SHP77 (cell line): ENCODE measurements around the gene CNKSR3.

ENCODE experiments used
- DNase-seq, 2 experiments: peaks; one replicate each; lab custom pipeline; 2025; lab: John Stamatoyannopoulos, UW

Gene CNKSR3

DNA sequence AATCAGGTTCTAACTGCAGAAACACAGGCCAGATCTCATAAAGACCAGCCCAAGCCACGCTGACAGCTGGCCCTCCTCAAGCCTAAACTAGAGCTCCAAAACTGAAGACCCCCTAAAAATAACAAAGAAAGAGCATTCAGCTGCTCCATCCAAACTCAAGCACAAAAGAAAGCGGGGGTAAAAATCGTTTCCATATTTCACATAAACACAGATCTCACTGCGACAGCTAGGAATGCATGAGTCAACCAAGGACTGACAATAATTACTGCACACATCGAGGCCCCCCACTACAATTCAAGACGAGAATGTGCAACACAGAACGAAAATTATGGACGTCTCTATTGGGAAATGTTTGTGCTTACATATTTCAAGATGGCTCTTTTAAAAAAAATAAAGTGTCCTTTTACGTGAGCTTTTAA lies 31.1 kb downstream of the CNKSR3 start:
- DNase-seq = no peak

DNA sequence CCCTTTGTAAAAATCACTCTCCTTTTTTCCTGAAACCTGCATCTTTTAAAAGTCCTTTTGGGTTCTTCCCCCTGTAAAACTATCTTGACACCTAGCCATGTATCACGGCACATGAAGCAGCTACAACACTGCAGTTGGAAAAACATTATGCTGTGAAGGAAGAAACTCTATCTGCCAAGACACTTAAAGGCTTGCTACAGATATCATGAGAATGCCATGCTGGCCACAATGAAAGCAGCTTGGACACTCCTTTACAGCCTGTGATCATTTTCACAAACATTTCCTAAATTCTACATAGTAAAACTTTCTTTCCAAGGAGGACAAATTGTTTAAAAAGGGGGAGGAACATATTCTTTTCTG lies 31.8 kb downstream of the CNKSR3 start:
- DNase-seq = no peak

DNA sequence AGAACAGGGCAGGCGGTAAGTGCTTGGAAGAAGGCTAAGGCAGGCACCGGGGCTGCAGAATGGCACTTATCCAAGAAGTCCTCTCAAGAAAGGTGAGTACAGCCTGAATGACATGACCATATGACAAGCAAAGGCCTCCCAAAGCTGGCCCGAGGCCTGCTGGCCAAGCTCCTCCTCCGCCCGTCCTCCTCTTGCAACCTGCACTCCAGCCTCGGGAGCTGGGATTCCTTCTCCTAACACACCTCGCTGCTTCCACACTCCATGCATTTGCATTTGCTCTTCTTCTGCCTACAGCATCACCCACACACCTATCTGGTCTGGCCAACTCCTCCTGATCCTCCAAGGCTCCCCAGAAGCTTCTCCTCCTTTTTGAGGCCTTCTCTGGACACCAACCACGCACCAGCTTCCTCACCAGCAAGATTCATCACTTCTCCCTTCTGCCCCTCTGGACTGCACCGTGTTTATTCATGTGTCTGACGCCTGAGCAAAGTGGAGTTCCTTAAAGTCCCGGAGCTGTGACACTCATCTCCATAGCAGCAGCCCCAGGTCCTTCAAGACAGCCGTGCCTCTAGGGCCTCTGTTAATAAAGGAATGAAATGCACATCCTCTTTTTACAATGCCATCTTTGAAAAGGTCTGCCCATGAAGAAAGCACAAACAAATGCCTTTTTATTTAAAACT lies 32.3 kb downstream of the CNKSR3 start:
- DNase-seq = no peak

DNA sequence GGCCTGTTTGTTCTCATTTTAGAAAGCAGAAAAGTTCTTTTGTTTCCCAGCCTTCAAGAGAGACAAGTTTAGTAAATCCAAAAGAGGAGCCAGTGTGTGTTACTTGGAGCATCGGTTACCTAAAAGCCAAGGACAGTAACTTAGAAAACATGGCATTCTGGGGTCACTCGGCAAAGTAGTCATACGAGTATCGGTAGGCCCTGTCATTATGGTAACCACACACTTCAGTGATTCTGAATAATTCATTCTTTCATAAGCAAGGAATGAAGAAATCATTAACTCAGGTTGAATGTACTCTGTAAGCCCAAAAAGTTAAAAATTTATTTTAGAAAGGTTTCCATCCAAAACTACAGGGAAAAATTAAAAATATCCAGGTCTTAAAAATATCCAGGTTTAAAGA lies 34.0 kb downstream of the CNKSR3 start:
- no peak for DNase-seq

DNA sequence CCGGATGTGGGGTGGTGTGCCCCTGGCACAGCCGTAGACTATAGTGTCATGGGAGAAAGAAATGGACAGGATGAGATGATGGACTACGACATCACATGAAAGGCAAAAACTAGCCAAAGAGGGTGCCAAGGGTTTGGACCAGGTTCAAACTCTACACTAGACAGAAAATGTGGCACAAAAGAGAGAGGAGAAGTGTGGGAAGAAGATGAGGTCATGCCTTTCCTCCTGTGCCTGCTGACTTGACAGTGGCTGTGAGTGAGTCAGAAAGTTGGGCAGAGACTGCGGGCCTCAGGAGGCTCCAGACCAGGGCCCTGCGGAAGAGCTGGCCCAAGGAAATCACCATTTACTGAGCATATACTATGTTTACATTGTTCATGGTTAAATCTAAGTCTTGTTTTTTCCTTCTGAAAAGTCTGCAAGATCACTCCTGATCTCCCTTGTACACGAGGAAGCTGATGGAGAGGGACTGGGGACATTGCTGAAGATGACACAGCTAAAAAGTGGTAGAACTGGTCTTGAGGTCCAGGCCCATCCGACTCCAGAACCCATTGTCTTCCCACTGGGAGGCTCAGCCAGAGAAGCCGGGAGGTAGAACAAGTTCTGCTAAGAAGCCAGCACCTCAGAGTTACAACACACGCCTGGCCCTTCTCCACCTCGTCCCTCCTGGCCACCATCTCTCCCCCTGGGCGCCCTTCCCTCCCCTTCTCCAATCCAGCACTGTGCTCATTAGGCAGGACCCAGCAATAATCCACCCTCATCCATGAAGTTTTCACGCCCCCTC lies 35.6 kb downstream of the CNKSR3 start:
- DNase-seq = no peak

DNA sequence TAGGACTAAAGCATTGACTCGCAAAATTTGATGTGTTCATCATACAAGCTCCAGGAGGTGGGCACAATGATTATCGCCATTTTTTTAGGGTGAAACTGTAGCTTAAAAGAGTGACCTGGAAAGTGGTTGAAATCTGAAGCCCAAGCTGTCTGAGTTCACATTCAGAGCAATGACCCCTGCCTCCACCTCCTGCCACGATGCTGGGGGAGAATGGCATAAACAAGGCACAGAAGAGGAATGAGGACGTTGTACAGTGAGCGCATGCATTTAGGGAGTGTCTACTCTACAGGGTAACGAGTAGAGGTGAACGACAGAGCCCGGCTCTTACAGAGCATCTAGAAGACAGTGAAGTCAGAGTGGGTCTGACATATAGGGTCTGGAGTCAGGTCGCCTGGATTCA lies 37.2 kb downstream of the CNKSR3 start:
- no peak for DNase-seq

DNA sequence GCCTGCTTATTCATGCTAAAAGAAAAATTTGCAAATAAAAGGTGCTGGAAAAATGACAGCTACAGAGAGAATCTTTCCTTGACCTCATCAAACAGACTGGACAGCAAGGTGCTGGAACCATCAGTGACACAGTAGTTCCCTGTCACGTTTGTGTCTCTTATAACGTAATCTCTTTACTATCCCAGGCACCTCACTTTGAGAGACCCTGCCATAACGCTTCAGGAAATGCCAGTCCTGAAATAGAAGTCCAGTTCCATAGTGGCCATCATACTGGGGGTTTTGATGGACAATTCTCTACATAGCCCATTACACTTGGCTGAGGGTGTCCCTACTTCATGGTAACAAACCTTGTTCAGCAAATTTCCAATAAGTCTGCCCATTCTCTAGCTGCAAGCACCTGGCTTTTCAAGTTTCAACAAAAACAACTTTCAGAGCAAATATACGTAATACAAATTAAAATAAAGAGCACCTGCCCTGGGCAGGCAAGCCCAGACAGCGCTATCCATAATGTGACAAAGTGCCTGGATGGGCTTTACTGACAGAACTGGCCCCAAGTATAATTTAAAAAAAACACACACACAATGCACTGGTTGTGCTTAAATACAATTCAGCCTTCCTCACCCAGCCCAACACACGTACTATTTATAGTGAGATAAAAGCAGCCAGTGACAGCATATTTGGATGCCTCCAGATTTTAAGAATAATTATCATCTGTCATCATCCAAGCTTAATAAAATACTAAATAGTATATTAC lies 38.7 kb downstream of the CNKSR3 start:
- DNase-seq = peak; percentile 81 to 93

DNA sequence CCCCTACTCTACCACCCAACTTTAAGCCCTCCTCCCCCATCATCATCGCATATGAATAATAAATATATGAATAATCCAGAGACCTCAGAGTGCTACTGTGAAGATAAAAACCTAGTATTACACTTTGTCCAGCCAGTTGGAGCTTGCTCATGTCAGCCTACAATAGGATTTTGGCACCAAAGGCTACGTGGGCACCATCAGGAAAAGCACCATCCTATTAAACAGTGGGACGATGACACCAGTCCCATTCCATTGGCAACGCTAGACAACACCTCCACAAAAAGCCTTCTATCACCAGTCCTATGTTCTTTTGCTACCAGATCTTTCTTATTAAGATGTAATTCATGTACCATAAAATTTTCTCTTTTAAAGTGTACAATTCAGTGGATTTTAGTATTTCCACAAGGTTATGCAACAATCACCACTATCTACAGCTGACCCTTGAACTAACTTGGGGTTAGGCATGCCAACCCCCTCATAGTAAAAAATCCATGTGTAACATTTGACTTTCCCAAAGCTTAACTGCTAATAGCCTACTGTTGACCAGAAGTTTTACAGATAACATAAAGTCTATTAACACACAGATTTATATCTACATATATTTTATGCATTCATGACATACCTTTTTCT lies 41.1 kb downstream of the CNKSR3 start:
- DNase-seq = no peak

DNA sequence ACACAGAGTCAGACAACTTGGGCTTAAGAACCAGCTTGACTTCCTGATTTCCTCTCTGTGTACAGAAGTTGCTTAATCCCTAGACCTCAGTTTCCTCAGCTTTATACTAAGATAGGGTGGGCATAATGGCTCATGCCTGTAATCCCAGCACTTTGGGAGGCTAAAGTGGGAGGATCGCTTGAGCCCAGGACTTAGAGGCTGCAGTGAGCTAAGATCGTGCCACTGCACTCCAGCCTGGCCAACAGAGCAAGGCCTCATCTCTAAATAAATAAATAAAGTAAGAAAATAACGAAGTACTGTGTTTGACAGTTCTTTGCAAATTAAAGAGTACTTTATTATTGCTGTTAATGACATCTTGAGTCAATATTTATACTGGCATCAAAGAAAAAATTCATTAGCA lies 41.7 kb downstream of the CNKSR3 start:
- DNase-seq = no peak

DNA sequence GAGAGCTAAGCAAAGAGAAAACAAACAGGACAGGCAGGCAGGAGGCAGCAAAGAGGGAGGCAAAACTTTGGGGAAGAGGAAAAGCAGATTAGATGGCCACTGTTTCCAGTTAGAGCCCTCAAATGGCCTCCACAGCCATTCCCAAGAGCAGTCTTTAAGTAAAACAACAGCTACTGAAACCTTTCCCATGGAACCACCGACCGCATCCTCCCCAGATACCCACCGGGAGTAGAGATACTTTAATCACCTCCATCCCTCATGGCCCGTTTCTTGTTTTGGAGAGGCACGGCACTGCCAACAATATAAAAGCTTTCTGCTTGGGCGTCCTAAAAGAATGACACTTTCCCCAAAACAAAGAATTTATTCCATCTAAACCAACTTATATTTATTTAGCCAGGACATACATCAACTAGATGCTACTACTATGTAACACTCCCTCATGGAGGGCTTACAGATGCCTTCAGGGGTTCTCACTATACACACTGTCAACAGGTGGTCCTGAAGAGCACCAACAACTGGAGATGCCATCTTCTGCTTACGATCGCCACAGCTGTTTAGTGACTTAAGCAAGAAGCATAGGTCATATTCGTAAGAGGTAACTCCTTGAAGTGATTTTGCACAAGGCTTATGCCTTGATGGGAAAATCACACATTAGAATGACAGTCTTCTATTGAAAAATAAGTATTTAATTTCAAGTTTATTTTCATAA lies 43.4 kb downstream of the CNKSR3 start:
- no peak for DNase-seq

DNA sequence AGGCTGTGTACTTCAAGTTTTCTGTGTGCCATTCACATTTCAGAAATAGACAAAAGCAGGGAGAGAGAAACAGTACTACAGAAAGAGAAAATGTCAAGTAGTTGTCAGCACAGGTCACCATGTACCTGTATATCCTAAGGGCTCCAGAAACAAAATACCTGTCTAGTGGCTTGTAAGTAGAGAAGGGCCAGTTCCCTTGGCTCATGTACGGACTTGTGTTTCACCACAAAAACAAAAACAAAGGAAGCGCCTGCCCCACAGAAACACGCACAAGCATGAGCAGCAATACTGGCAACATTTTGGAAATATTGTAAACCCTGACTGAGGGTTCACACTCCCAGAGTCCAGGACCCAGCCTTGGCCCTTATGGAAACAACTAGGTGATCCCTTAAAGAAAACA lies 44.3 kb downstream of the CNKSR3 start:
- no peak for DNase-seq

DNA sequence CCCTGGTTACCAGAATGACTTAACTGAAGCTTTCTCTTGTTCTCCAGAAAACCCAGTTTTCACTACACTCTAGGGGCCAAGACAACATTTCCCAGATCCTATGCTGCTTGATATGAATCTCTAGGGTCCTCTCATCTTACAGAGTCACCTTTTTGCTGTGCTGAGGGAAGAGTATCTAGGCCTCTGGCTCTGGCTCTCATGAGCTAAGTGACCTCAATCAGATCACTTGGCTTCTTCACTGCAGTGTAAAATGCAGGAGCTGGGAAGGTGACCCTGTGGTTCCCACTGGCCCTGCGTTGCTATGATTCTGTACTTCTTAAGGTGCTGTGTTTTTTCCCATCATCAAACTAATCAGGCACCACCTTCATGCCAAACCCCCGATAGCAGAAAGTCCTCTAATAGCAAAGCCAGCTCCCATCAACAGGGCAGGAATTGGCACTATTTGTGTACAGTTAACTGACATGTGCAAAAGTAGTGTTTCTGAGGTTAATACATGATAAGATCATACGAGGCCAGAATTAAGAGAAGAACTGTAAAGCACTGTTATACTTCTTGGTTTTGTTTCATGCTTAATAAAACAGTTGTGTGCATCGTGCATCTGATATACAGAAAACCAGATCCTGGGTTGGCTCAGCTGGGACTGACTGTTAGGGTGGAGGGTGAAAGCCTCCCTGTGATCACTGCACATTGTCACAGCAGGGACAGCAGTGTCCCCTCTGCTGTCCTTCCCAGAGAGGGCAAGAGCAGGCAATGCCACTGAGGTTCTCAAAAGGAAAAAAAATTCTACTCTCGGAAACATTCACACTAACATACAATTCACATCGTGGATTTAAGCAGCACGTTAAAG lies 46.7 kb downstream of the CNKSR3 start:
- no peak for DNase-seq

DNA sequence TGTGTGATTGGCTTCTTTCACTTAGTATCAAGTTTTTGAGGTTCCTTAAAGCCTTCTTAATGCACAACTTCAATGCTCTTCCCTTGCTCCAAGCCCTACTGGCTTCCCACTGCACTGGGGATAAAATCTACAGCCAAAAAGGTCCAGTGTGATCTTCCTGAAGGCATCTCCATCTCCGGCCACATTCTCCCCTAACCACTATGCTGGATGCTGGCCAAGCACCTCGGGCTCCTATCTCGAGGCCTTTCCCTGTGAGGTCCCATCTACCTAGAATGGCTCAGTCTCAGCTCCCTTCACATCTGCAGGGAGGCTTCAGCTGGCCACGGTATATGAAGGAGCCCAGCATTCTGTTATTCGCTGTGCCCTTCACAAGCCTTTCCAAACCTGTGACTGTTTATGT lies 48.1 kb downstream of the CNKSR3 start:
- no peak for DNase-seq

DNA sequence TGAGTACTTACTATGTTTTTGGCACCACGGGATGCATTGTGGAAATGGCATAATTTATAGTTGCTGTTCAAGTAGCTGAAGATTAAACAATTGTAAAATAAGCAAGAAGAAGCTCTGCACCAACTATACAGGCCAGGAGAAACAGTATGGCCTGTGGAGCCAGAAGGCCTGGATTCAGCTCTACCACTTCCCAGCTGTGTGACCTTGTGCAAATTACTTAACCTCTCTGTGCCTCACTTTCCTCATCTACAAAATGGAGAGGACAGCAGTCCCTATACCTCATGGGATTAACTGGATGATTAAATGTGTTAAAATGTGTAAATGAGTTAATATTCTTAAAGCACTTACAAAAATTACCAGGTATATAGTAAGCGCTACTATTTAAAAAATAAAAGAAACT lies 49.1 kb downstream of the CNKSR3 start:
- no peak for DNase-seq

DNA sequence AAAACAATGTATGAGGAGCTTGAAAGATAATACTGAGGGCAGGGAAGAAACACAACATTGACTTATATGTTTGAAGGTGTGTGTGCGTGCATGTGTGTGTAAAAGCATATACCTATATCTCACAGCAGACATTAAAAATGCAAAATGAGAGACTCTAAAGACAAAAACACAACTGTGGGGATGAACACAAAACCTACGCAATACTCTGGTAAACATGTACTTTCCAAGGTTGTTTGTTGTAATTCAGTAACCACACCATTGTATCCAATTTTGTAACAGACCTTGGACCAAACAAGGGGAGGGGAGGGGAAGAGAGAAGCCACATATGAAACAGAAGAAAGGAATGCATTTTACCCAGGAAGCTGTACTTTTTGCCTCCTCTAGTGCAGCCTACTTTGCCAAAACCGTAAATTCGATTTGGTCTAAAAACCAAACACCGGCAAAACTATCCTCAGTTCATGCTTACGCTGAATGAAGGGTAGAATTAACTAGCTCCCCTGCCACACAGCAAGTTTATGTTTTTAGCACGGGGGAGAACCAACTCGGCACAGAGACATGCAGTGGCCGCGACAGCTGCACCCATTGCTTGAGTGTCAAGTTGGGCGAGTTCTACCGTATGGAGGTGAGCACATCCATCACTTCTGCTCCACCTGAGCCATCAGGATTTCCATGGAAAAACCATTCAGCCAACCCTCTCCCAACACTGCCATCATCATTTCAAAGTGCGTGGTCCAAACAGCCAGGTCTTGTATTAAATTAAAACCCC lies 50.0 kb downstream of the CNKSR3 start:
- DNase-seq = no peak

DNA sequence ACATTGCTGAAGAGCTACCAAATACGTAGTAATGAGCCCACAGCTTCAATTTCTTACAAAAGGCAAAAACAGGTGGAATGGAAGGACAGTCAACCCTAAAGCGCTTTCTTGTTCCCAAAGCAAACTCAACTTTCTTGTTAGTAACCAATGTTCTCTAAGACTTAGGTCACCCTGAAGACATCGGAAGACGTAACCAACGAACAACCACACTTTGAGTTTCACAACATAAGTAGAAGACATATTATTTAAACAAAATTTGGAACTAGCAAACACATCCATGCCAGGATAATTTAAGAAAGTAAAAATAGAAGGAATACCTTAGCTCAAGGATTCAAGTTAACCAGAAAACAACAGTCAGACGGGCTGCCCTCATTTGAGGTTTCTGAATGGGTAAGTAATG lies 51.0 kb downstream of the CNKSR3 start:
- DNase-seq = no peak

DNA sequence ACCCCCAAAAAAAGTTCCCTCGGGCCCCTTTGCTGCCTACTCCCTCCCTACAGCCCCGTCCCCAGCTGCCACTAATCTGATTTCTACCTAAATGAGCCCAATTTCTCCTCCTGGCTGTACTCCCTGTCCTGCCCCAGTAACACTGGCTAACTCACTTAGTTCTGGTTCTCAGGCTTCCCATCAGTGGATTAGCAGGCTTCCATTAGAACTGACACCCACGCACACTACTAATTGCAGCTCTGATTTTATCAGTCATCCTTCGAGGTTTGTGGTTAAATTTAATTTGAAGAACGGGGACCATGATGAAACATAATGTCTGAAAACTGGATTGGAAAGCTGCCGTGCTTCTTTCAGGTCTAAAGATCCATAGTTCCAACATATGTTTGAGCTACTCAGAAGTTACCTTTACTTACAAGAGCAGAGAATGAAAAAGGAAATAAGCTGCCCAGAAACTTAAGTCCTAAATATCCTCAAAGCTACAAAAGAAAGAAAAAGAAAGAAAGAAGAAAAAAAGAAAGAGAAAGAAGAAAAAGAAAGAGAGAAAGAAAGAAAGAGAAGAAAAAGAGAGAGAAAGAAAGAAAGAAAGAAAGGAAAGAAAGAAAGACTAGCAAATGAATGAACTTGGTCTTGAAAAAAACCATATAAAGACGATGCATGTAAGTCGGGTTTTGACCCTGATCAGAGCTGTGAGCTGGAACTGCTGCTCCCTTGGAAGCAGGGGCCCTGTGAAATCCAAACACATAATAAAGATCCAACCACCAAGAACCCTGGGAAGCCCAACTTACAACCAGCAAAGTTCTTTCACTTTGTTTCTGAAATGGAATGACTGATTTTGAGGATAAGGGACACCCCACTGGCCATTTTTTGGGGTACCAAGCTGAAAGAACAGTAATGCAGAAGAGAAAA lies 51.7 kb downstream of the CNKSR3 start:
- no peak for DNase-seq

DNA sequence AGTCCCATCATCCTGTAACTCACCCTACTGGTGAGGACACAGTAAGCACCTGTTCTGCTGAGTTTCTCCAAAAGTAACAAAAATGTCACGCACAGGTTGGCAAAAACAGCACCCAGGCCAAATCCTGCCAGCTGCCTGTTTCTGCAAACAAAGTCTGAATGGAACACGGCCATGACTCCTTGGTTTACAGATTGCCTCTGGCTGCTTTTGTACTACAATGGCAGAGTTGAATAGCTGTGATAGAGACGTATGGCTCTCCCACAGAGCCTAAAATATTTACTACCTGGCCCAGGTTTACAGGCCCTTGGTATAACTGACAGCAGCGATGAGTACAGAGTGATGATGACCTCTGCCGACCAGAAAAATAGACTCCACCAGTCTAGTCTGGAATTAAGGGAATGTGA lies 52.6 kb downstream of the CNKSR3 start:
- DNase-seq = peak; percentile 85 to 86

DNA sequence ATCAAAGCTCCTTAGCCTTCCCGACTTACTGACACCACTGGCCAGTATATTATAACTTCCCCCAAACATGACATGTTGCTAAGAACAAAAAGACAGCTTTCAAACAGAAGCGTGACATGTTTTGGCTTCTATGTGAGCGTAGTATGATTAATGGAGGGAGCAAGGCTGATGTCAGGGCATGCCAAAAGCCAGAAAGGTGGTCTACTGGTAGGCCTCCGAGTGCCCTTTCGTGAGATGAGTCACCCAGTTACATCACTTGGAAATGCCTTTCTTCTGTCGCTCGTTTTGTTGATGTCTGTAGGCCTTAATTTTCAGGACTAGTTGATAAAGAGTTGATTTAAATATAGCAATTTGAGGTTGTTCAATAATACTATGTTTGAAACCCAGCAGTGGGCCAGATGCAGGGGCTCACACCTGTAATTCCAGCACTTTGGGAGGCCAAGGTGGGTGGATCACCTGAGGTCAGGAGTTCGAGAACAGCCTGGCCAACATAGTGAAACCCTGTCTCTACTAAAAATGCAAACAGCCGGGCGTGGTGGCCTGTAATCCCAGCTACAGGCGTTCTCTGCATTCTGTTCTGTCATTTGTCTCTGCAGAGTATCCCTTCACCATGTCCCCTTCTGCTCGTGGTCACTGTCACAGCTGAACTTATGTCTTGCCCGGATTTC lies 53.3 kb downstream of the CNKSR3 start:
- peak in 1 of 2 experiments; percentile 42 for DNase-seq
